SKM-1 treated with dmso at 0.1 percent for 144 hours (cell line): ENCODE data around the gene LAMA2.

ENCODE experiments used
- DNase-seq: peaks from one replicate; lab custom pipeline; 2025; ENCODE audit not compliant: unreplicated experiment; lab: John Stamatoyannopoulos, UW

The LAMA2 gene

DNA sequence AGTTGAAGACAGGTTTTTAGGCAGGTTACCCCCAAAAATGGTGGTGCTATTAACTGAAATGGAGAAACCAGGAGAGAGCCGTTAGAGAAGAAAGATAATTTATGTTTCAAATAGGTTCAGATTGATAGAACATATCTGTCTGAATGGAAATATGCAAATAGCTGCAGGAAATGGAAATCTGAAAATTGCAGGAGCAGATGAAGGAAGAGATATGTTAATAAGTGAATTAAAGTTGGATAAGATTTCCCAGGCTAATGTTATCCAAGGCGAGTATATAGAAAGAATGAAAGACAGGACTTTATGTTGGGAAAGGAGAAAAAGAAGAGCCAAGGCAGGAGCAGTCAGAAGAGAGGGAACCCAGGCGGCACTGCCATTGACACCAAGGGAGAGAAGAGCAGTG, 461.4 kb downstream of the LAMA2 start:
- DNase-seq = no peak

DNA sequence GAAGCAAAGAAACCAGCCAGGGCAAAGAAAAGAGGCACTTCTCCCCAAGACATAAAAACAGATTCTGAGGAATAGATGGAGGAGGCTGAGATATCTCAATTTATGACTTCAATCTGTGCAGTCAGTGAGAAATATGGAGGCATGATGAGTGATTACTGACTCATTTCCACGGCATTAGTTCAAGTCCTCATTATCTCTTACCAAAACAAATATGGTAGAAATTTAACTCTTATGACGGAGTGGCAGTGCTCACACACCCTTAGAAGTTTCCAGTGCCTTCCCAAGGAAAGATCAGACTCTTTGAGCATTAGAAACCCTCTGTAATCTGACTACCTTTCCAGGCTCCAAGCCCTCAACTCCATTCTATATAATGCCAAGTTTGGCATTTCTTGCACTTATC, 463.0 kb downstream of the LAMA2 start:
- DNase-seq = no peak

DNA sequence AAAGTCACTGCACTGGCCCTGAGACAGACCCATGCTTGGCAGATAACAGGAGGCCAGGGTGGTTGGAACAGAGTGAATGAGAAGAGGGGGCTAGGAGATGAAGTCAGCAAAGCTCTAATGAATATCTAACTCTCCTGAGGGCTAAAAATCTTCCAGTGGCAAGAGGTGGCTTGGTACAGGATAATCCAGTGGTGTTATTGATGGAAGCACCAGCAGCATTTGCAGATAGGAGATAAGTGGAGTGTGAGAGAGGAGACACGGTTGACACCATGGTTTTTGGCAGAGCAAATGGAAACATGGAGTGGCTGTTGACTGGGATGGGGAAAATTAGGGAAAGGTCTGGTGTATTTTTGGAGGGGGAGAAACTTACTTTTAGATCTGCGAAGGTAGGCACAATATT, 464.0 kb downstream of the LAMA2 start:
- no peak for DNase-seq

DNA sequence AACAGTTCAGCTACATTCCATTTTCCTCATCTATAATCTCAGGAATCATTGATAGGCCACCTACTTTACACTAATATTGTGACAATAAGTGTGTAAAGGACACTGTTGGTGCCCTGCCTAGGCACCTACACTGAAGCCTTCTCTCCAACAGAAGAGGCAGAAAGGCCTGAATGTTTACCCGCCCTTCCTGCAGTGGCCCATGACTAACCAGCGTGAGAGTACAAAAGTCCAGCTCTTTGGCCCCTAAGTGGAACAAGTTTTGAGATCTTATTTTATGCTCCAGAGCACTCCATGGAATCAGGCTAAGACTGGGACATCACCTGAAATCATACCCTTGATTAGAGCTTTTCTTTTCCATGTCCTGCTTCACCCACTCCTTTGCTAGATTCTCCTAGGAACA, 467.3 kb downstream of the LAMA2 start:
- no peak for DNase-seq

DNA sequence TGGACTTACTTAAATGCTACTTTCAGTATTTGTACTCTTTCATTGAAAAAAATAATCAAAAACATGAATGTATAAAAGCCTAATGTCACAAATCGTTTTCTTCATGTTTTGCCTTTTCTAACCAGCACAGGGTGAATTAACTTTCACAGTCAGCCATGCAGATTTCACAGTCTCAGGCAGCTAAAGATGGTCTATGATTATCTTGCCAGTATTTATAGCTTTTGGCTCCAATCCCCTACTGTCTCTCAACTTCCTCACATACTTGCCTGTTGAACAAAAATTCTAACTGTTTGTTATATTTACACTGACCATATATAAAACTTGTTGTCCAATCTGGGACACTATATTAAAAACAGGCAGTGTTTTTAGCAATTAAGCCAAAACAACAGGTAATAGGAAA, 468.9 kb downstream of the LAMA2 start:
- DNase-seq = no peak

DNA sequence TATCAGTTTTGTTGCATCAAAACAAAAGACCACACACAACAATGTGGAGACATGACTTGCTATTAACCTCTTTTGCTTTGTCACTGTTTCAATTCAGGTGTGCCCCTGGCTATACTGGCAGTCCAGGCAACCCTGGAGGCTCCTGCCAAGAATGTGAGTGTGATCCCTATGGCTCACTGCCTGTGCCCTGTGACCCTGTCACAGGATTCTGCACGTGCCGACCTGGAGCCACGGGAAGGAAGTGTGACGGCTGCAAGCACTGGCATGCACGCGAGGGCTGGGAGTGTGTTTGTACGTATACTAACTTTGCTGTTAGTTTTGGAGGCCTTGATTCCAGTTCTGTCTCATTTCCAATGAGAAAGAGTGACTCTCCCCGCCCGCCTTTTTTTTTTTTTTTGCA, 470.1 kb downstream of the LAMA2 start:
- DNase-seq = no peak

DNA sequence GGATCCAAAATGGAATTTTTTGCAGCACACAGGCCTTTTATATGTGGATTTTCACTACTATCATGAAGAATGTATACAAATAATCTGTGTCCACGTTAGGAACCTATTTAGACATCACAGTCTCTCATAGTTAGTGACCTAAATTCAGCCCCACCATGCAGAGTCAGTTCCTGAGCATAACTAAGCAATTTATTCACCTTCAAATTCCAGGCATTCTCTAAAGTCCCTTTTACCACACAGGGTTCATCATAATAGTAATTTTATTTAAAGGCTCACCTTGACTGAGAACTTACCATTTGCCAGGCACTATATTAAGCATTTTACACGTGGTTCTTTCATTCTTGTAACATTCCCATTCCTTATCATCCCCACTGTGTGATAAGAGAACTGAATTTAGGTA, 473.2 kb downstream of the LAMA2 start:
- DNase-seq = no peak

DNA sequence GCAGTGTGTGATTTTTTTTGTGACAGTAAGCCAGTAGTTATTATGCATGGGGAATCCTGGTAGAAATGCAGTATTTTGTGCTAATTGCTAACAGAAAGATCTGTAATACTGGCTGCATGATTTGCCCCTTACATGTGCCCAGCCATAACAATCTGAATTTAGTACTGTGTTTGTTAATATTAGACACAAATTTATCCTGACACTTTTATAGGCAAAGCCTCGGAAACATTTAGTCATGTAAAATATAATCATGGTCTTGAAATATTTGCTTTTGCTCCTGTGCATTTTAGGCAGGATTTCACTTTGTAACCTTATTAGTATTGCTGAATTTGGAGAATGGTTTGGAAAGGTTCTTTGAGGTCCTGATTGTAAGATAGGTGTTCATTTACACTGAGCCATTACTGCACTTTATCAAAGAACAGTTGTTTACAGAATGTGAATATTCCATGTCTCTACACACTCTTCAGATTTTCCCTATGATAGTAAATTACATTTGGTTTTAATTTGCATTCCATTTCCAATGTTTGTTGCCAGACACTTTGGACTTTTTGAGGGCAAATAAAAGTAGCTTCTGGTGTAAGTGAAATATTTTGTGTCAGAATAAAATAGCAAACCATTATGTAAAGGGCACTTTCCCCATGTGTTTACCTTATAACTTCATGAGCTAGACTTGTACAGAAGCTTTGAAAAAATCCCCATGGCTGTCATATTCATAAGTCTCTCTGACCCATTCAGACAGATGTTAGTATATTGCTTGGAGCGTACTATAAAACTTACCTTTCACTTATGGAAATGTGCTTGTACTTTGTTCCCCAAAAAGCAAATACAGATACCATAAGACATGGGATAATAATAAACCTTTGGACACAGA, 477.1 kb downstream of the LAMA2 start:
- DNase-seq = no peak

DNA sequence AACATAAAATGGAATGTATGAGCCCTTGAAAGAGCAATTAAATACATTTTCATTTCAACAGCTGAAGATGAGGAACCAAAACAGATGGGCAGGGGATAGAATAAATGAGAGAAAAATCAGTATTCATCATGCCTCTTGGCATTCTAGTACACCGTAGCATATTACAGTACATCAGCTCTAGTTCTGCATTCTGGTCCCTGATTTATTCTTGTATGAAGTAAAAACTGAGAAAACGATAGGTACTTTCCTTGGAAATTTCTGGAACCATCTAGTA, 477.7 kb downstream of the LAMA2 start:
- DNase-seq = no peak

DNA sequence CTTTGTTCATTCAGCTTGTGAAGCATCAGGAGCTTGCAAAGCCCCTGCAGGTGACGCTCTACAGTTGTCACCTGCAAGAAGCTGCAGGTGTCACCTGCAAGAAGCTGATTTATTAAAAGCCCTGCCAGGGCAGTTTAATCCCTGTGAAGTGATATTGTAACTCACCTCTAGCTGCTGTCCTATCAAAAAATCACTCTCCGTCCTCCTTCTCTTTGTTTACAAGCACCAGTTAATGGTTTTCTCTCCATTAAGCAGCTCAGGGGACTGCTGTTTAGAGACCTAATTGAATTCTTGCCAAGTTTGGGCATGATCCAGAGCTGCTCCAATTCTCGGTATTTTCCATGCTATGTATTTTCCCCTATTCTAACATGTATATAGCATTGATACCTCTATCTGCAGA, 481.1 kb downstream of the LAMA2 start:
- no peak for DNase-seq

DNA sequence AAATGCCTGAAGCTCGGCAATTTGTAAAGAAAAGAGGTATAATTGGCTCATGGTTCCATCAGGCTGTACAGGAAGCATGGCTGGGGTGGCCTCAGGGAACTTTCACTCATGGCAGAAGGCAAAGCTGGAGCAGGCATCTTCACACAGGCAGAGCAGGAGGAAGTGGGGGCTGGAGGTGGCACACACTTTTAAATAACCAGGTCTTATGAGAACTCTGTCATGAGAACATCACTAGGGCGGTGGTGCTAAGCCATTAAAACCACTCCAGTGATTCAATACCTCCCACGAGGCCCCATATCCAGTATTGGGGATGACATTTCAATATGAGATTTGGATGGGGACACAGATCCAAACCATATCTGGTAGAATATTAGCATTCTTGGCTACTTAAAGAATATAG, 481.8 kb downstream of the LAMA2 start:
- no peak for DNase-seq

DNA sequence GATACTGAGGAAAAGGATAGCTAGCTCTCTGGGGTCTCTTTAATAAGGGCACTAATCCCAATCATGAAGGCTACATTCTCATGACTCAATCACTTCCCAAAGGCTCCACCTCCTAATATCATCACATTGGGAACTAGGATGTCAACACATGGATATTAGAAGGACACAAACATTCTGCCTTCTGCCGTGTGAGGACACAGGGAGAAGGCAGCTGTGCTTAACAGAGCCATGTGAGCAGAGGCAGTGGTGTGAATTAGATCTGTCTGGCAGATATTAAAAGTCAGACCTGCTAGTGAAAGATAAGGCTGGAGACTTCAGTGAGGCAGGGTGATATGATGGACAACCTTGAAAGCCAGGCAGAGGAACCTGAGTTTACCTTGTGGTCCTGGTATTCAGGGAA, 485.1 kb downstream of the LAMA2 start:
- DNase-seq = no peak

DNA sequence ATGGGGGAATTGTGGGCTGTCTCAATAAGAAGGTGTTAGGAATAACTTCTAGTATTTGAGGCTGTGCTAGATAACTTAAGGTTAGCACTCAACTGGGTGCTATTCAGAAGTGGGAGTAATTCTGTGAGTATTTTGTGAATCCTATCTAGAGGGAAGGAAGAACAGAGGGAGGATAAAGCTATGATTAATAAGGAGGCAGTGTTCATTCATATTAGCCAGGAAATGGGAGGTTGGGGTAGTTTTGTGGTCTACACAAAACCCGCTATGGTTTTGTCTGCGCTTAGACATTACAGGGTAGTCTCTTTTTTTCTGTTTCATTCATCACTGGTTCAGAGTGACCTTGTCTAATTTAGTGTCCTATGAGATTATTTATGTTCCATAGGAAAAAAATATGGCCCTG, 486.0 kb downstream of the LAMA2 start:
- DNase-seq = no peak

DNA sequence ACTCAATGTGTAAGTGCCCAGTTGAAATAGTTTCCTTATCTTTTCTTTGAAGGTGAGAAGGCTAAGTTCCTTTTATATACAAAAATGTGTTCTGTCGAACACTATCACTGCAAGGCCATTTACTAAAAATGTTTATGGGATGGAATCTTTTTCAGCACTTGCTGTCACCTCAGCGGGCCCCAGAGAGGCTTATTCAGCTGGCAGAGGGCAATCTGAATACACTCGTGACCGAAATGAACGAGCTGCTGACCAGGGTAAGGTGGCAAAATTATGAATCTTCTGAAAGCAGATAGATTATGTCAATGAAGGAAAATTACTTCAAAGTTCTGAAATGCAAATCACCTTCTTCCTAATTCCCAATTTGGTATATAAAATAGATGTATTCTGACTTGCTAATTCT, 486.8 kb downstream of the LAMA2 start:
- no peak for DNase-seq

DNA sequence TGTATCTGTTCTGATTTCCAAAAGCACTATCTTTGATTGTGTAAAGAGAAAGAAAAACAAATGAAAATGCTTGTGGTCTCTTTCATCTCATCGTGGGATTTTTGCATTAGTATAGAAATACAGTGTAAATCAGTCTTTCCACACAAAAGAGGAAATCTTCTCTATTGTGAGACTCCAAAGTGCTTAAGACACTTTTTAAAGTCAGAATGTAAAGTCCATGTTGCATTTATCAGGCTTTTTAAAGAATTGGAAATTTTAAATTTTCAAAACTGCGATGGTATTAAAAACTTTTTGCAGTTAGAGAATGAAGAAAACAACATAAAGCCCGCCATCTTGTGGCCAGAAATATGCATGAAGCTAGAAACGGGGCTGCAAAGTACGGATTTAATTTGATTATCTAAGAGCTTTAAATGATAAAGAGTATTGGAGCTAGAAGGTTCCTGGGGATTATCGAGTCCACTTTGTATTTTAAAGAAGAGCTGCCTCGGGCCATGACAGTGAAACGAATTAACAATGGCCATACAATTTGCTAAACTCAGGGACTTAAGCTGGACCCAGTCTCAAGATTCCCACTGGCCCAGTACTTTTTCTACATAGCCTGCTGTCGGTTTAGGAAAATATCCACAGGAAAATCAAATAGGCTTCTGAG, 487.5 kb downstream of the LAMA2 start:
- DNase-seq = peak; percentile 15

DNA sequence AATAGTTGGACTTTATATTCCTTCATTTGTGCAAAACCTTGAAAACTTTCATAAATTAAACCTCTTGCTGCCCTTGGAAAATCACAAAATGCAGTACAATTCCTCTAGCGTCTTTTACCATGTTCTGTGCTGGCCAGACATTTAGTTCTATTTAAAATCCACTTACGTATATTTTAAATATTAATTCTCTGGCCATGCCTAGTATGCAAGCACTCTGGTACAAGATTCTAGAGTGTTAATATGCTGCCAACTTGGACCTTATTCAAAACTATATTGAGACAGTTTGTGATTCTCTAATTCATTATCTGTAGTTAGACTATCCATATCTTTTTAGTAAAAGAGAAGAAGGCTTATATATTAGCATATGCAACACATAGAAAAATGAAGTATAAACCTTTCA, 498.9 kb downstream of the LAMA2 start:
- no peak for DNase-seq

DNA sequence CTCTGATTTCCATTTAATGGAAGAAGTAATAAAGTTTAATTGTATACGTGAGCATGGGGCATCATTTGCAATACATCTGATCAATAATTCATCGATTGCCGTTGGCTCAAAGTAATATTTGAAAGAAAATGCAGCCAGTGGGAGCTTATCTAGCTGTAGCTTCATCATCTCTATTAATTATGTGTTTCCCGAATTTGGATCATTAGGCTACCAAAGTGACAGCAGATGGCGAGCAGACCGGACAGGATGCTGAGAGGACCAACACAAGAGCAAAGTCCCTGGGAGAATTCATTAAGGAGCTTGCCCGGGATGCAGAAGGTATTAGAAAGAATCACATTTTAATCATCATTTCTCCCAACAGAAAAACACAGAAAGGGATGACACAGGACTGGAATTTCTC, 500.0 kb downstream of the LAMA2 start:
- no peak for DNase-seq

DNA sequence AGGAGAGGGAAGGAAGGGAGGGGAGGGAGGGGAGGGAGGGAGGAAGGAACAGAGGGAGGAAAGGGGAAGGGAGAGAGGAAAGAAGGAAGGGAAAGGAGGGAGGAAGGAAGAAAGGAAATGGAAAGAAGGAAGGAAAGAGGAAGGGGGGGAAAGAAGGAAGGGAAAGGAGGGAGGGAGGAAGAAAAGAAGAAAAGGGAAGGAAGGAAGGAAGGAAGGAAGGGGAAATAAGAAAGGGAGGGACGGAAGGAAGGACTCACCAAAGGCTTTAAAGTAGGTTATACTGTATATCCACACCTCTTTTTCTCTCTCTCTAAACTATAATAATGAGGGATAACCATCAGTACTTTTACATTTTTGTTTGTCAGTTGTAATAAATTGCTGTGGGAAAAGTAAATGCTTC, 502.2 kb downstream of the LAMA2 start:
- DNase-seq = no peak

DNA sequence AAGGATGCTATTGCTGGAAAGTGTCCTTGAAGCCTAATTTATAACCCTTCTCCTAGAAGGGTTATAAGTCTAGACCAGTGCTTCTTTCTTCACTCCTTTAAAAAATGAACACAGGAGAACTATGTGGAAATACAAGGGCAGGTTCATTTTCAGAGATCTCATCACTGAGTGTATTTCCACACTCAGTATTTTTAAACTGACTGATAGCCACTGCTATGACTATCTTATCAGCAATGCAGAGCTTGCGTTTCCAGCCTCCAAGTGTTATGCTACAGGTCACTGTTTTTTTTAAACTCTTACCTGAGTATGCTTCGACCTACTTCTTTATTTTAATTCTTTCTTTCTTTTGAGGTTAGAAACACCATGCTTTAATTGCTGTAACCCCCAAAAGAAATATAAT, 508.0 kb downstream of the LAMA2 start:
- no peak for DNase-seq

DNA sequence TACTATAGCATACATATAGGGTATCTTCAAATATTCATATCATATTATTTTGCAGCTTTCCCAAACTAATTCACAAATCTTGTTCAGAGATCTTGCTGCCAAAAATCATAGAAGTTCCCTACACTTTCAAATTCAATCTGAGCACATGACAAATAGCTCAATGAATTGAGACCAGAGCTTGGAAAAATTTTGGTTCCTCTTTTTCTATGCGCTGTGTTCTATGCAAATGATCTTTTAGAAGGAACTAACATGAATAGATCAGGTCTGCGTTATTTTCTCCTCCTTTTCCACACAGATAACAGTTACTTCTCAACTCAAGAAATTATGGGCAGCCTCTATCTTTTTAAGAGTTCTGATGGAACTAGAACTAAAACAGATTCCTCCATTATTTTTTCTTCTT, 510.7 kb downstream of the LAMA2 start:
- peak; percentile 75 for DNase-seq

DNA sequence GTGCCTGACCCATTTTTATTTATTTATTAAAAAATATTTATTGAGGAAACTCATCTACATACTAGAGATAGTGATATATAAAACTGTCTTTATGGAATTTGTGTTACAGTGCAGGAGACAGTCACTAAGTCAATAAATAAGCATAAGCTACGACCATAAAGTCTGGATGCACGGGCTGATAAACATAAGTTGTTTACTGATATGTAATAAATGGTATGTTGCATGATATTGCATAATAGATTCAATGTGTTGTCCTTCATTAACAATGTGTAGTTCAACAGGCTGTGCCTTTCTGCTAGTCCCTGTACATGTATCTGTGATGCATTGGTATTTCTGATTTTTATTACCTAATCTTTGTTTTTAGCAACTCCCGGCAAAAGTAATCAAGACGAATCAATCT, 515.8 kb downstream of the LAMA2 start:
- no peak for DNase-seq

DNA sequence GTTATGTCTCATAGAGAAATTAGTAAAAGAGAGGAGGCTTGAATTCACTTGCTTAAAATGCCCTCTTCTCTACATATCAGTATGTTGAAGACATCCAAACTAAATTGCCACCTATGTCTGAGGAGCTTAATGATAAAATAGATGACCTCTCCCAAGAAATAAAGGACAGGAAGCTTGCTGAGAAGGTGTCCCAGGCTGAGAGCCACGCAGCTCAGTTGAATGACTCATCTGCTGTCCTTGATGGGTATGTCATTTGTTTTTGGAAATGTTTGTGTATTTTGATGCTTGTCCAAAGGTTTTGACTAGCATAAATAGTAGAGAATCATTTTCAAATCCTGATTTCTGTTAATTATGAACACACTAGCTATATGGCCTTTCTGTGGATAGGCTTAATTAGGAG, 519.3 kb downstream of the LAMA2 start:
- DNase-seq = no peak

DNA sequence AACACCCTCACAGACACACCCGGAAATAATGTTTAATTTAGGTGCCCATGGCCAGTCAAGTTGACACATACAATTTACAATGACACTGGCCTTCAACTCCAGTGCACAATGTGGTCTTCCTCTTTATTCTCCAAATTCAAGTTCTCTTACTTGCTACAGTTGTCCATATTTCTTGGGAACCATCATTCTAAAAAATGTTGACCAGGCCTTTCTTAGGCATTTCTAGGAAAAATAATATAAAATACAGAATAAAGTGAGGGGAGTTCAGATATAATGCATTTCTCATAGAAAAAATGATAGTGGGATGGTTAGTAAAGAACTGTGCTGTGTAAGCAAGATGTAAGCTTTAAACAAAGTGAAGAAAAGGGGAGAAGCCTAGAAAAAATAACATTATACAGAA, 528.2 kb downstream of the LAMA2 start:
- DNase-seq = no peak
